Mucosa of descending colon (tissue), 3 donors: ENCODE results near the gene ISCA1. TPM values are rescaled to one million over a fixed set of nuclear protein-coding genes. Genes with fewer than 3 reads are reported as not detected.
"Not testable (repeated sequence)": the region's sequence is repeated elsewhere in the genome, so short reads cannot be mapped to it uniquely, and the experiment has no call there.

Source experiments
- ATAC-seq: fragments of 200-7000 bp; cut with Tn5 transposase; one replicate; pipeline ENCODE4 v1.9.1; 2020; ENCODE audit warnings: mild to moderate bottlenecking, moderate library complexity
- DNase-seq, 3 donors: peaks; one replicate each; pipeline ENCODE4 v3.0.0-alpha.2; 2020
- H3K36me3 ChIP-seq: fragments of 200-600 bp; one replicate; pipeline ENCODE4 v1.8.0; 2021; ENCODE audit warnings: low read depth, mild to moderate bottlenecking
- H3K4me1 ChIP-seq: fragments of 200-600 bp; one replicate; pipeline ENCODE4 v1.8.0; 2021; ENCODE audit warnings: low read depth, mild to moderate bottlenecking
- H3K4me3 ChIP-seq: fragments of 200-600 bp; one replicate; pipeline ENCODE4 v1.8.0; 2021; ENCODE audit warnings: mild to moderate bottlenecking
- H3K9me3 ChIP-seq: fragments of 200-600 bp; one replicate; pipeline ENCODE4 v1.8.0; 2021; ENCODE audit warnings: mild to moderate bottlenecking
- CTCF ChIP-seq: fragments of 200-600 bp; IDR thresholded peaks from one replicate; pipeline ENCODE4 v1.8.0; 2022; ENCODE audit warnings: antibody characterized with exemption, mild to moderate bottlenecking
- intact Hi-C, 2 donors: fragments of 100-400 bp; cut with DNase I in 1 of 2; cut with micrococcal nuclease in 1 of 2; formaldehyde crosslinking; loops; one replicate each; pipeline versions ENCODE4 v1.11.0 to v1.11.1; 2022; cut with DNase I, micrococcal nuclease
- total RNA-seq, 3 donors: library from RNA; stranded (reverse); fragmentation: NEBNext Ultra II Directional in 2 of 3; extraction: Animal tissue kit (Norgen Biotek cat#: 25700) in 2 of 3; gene quantifications; one replicate each; pipeline versions ENCODE4 v1.2.1 to v1.2.4, GENCODE V29; 2021 to 2023
- donor health status: DM: no; HTN: no; CAD: no; lungs with moderate emphysema.
- donor health status: DM: no; HTN: no; CAD: no.
- donor health status: DM: no; HTN: yes; CAD: no.

The ISCA1 gene
- total RNA-seq, 3 donors from 2014 or later: 24.1 to 36.6 (median 31.4) TPM

DNA sequence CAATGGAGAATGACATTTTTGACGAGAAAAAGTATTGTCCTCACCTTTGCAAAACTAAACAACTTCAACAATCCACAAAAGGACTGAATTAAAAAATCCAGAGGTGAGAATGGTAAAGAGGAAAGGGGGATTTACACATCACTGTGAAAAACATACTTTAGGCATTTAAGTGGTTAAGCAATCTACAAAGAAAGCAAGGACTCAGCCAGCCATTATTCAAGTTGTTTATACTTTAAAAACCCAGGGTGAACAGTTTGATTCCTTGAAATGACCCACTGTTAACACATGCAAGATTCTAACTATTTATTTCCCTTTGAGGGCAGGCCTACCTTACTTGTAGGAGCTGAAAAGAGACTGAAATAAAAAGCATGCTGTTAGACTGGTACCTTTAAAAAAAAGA, 42.6 kb upstream of the ISCA1 start:
- H3K4me1 ChIP-seq: no peaks in the 10 kb centered on the region
- DNase-seq (no peak), ATAC-seq (no peak)
- intact Hi-C loops: no loop called here
- H3K4me3 ChIP-seq: no peak overlapping the region
- peaks cover 30% of the 10 kb centered on the region for H3K36me3 ChIP-seq
- no peaks in the 10 kb centered on the region for H3K9me3 ChIP-seq
- TF ChIP-seq CTCF: no peak

DNA sequence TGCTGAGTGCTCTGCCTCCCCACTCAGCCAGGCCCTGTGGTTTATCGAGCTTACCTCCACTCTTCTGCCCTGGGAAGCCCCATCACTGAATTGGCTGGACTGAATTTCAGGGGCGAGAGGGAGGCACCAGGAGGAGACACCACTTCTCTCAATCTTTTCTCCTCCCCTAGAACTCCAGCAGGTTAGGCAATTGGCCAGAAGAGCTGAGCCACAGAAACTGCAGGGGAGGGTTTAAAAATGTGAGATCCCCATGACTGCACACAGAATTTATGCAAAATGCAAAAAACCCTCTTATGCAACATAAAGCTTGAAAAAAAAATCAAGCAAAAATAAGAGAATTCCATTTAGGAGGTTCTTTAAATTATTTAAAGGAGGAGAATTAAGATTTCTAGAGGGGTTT, 42.0 kb upstream of the ISCA1 start:
- DNase-seq: no peak
- intact Hi-C loops: no loop called here
- no peak for TF ChIP-seq CTCF
- no peaks in the 10 kb centered on the region for H3K4me1 ChIP-seq
- H3K36me3 ChIP-seq: peaks cover 30% of the 10 kb centered on the region
- H3K4me3 ChIP-seq: no peak overlapping the region
- H3K9me3 ChIP-seq: no peaks in the 10 kb centered on the region
- ATAC-seq: no peak

- H3K4me1 ChIP-seq: no peaks in the 10 kb centered on the region
- no peak for DNase-seq
- H3K9me3 ChIP-seq: no peaks in the 10 kb centered on the region
- no peak for ATAC-seq
- H3K36me3 ChIP-seq: peaks cover 30% of the 10 kb centered on the region
- TF ChIP-seq CTCF: no peak
- H3K4me3 ChIP-seq: no peak overlapping the region
- intact Hi-C loops: no loop called here
These were observed 40.8 kb upstream of the ISCA1 start for GRCh38 chr9:86322973-86323644.

DNA sequence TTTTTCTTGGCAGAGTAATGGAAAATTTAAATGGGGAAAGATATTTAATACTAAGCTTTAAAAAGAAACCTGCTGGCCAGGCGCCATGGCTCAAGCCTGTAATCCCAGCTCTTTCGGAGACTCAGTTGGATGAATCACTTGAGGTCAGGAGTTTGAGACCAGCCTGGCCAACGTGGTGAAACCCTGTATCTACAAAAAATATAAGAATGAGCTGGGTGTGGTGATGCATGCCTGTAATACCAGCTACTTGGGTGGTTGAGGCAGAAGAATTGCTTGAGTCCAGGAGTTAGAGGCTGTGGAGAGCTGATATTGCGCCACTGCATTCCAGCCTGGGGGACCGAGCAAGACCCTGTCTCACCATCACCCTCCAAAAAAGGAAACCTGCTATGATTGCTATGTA, 39.0 kb upstream of the ISCA1 start:
- Histone ChIP-seq H3K9me3 (no peaks in the 10 kb centered on the region), H3K4me1 (no peaks in the 10 kb centered on the region), H3K4me3 (no peak overlapping the region), H3K36me3 (peaks cover 30% of the 10 kb centered on the region)
- no peak for TF ChIP-seq CTCF
- no peak for DNase-seq
- intact Hi-C loops: no loop called here
- ATAC-seq: no peak

DNA sequence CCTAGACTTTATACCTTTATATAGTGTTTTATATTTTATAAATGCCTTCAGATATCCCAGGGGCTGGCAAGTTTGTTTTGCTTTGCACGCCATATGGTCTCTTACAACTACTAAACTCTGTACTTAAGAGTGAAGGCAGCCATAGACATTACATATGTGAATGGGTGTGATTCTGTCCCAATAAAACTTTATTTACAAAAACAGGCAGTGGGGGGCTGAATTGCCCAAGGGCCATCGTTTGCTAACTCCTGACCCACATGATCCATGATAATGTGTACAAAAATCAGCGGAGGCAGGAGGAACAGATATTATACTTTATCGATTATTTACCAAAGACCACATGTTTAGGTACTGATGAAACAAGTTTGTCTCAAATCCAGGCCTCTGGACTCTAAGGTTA, 35.8 kb upstream of the ISCA1 start:
- Histone ChIP-seq H3K4me1 (no peaks in the 10 kb centered on the region), H3K36me3 (peaks cover 9% of the 10 kb centered on the region), H3K9me3 (no peaks in the 10 kb centered on the region), H3K4me3 (no peak overlapping the region)
- intact Hi-C loops: no loop called here
- ATAC-seq: no peak
- TF ChIP-seq CTCF: no peak
- DNase-seq: no peak

DNA sequence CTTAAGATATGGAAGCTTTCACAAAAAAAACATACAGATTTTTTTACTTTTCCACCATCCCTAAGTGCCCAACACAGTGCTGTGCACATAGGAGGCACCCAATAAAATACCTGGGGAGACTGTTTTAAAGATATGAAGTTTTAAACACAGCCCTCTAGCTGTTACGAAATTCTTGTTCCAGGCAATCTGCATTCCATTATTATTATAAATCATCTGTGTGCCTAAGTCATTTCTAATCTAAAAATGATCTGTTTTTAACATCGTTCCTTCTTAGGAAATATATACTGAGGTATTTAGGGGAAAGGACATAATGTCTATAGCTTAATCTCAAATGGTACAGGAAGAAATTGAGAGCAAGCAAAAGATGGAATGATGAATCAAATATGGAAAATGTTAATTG, 32.7 kb upstream of the ISCA1 start:
- TF ChIP-seq CTCF: no peak
- no peaks in the 10 kb centered on the region for H3K4me1 ChIP-seq
- intact Hi-C loops: no loop called here
- no peak overlapping the region for H3K4me3 ChIP-seq
- DNase-seq (no peak), ATAC-seq (no peak)
- H3K36me3 ChIP-seq: no peaks in the 10 kb centered on the region
- H3K9me3 ChIP-seq: no peaks in the 10 kb centered on the region

GRCh38 chr9:86312959-86313358, 30.6 kb upstream of the ISCA1 start:
- H3K4me3 ChIP-seq, DNase-seq, intact Hi-C loops, H3K4me1 ChIP-seq, ATAC-seq, H3K36me3 ChIP-seq, H3K9me3 ChIP-seq: not testable (repeated sequence)
